Measurements from ENCODE around the gene SELENOP. TPM values are rescaled to one million over a fixed set of nuclear protein-coding genes. Genes with fewer than 3 reads are reported as not detected.

The SELENOP gene
- total and polyA plus RNA-seq, 2 of the 13 experiments (the other 11 are each of a cell fraction or from before 2014, with no cell fraction given) = 1,895 to 2,083 TPM

GRCh38 chr5:42824347-42824976, 12.8 kb upstream of the SELENOP start (continued):
- TF ChIP-seq HOXA9 (CRISPR knock-in tag; IDR thresholded peaks at IDR 0.05; ENCODE audit: borderline replicate concordance) = no peak
- TF ChIP-seq HNRNPLL (IDR thresholded peaks at IDR 0.05; ENCODE audit: low read depth, low read length, poor library complexity, severe bottlenecking) = no peak
- TF ChIP-seq E2F5 (CRISPR knock-in tag; conservative IDR thresholded peaks at IDR 0.05) = no peak
- no peak; the same call in 1 of the 2 replicates for TF ChIP-seq PITX1 (CRISPR knock-in tag; IDR thresholded peaks at IDR 0.05)
- no peak for TF ChIP-seq ZNF296 (CRISPR knock-in tag; conservative IDR thresholded peaks at IDR 0.05)
- TF ChIP-seq KLF9 (CRISPR knock-in tag; IDR thresholded peaks at IDR 0.05; ENCODE audit: low read depth) = no peak
- peak; percentile 72; the same call in 1 of the 2 replicates for TF ChIP-seq SSRP1 (CRISPR knock-in tag; IDR thresholded peaks at IDR 0.05)
- no peak for TF ChIP-seq RFX1 (IDR thresholded peaks at IDR 0.05)
- no peak for TF ChIP-seq ZNF512B (CRISPR knock-in tag; IDR thresholded peaks at IDR 0.05; ENCODE audit: borderline replicate concordance)
- TF ChIP-seq MBNL3 (CRISPR knock-in tag; conservative IDR thresholded peaks at IDR 0.05) = no peak
- TF ChIP-seq RBAK (CRISPR knock-in tag; IDR thresholded peaks at IDR 0.05) = no peak
- peak; percentile 74; the same call in 1 of the 2 replicates for TF ChIP-seq ZSCAN9 (CRISPR knock-in tag; IDR thresholded peaks at IDR 0.05; ENCODE audit: borderline replicate concordance)
- no peak for TF ChIP-seq TCF7L2 (IDR thresholded peaks at IDR 0.05; ENCODE audit: low read depth, low read length)
